NCI-H2171 treated with DMSO at 0.1 percent for 48 hours (cell line): ENCODE data around the gene FGD6.
A peak's percentile ranks its signal among the peaks of the same experiment; 100 is the strongest.
"Not testable (repeated sequence)": the region's sequence is repeated elsewhere in the genome, so short reads cannot be mapped to it uniquely, and the experiment has no call there.

Source experiments
- DNase-seq: peaks from one replicate; lab custom pipeline; 2025; lab: John Stamatoyannopoulos, UW

The FGD6 gene

GRCh38 chr12:95178136-95178535 lies 39.1 kb downstream of the FGD6 start:
- no peak for DNase-seq

DNA sequence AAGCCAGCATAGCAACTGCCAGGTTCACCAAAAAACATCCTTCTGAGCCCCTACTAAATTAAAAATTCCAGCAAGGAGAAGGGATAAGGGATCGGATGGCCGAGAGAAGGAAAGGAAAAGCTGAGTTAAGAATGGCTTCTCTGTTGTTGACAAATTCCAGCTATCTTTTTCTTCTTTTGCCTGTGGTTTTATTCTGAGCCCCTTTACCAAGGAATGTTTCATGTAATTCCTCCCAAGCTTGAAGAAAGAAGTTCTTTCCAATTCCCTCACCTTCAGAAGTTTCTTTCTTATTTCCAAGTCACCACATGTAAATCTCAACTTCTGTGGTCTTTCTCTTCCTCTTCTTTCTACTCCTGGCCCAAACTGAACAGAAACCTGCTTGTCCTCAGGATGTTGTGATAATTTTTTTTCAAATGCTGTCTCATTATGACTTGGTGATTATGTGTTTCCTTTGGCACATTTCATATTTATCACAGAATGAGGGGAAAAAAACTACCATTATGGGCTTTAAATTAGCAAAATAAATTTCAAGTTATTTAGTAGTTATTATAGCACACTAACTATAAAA lies 40.0 kb downstream of the FGD6 start:
- no peak for DNase-seq

- DNase-seq, result peak; percentile 79
Observed at GRCh38 chr12:95173392-95174251, 43.6 kb downstream of the FGD6 start.

DNA sequence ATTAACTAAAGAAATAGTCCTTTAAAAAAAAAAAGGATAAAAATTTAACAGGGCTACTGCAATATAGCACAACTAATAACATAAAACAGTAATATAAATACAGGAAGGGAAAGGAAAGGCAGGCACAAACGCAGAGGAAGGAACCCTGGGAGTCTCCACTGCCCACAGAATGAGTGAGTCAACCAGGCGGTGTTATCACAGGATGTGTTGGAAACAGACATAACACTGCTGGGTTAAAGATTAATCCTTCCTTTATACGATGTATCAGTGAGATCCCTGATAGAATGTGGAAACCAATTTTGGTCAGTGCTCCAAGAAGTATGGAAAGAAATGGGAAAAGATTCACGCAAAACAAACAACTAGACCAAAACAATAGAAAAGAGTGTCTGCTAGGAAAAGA lies 47.9 kb downstream of the FGD6 start:
- no peak for DNase-seq

- DNase-seq, result no peak
Observed at GRCh38 chr12:95168746-95169145, 48.5 kb downstream of the FGD6 start.

DNA sequence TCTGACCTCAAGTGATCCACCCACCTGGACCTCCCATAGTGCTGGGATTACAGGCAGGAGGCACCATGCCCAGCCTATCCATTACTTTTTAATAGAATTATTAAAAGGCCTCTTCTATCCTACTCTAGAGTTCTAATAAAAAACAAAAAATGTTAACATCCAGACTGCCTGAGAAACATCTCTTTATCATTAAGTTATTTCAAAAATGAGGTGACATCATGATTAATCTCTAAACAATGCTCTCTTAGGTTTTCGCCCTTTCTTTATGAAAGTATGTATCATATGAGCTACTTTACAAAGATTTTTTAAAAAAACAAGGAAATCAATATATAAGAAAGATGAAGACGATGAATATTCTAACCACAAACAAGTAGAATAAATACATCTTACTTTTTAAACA lies 52.6 kb downstream of the FGD6 start:
- DNase-seq, result no peak

GRCh38 chr12:95158919-95159318 lies 58.3 kb downstream of the FGD6 start:
- DNase-seq, result no peak

GRCh38 chr12:95151821-95152220 lies 65.4 kb downstream of the FGD6 start:
- DNase-seq, result no peak

- DNase-seq, result no peak
Observed at GRCh38 chr12:95151406-95151805, 65.9 kb downstream of the FGD6 start.

- no peak for DNase-seq
Observed at GRCh38 chr12:95150501-95150900, 66.8 kb downstream of the FGD6 start.

DNA sequence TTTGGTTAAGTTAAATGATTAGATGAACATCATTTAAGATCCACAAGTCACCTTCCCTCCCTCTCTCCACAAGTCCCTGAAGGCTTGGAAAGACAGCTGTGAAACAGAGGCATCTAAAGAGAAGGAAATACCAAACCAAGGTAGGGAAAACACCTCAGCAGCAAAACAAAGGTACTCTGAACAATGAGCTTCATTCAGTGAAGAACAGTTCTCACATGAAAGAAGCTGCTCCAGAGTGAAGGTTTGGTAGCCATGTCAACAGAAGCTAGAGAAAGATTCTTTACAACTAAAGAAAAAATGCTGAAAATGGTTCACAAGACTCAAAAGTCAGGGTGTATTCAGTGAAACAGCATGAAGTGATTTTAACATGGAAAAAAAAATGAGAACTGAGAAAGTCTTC lies 69.4 kb downstream of the FGD6 start:
- peak; percentile 8 for DNase-seq

DNA sequence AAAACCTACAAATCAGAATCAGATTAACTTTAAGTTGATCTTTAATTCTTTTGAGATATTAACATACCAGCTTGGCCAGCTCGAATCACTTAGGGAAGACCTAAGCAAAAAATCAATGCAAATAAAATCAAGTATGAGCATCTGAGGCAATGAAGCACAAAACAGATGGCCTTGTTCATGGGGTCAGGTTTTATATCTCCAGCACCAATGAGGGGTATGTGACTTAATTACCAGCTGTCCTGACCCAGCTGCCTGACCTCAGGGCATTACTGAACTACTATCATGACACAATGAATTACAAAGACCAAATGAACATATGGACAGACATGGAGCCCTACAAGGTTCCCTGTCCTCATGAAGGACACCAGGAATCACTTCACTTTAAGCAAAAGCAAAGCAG lies 70.5 kb downstream of the FGD6 start:
- peak; percentile 52 for DNase-seq

DNA sequence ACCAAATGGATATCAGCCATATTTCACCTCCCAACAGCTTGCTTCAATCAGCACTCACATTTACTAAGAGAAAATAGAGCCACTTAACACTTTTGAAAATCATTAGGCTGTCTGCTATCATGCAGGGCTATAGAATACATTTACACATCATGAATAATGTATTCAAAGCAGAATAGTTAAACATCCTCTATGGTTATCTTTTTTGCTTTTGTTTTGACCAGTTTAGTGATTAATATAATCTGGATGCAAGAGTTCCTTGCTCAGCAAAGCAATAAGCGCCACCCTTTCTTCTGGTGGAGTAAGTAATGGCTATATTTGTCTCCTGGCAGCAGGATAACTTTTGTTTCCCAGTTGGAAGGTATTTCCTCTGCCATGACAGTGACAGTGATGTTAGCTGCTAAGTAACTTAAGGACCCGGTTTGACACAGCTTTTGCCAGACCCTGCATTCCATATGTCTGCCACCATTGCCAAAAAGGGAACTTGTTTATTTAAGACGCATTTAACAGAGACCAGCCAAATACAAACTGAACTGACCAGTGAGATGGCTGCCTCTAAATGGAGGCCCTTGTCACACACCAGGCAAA lies 73.6 kb downstream of the FGD6 start:
- no peak for DNase-seq

- no peak for DNase-seq
Observed at GRCh38 chr12:95142431-95143151, 74.7 kb downstream of the FGD6 start.

GRCh38 chr12:95141310-95141709 lies 76.0 kb downstream of the FGD6 start:
- no peak for DNase-seq

- DNase-seq, result not testable (repeated sequence)
Observed at GRCh38 chr12:95138031-95138430, 79.2 kb downstream of the FGD6 start.

DNA sequence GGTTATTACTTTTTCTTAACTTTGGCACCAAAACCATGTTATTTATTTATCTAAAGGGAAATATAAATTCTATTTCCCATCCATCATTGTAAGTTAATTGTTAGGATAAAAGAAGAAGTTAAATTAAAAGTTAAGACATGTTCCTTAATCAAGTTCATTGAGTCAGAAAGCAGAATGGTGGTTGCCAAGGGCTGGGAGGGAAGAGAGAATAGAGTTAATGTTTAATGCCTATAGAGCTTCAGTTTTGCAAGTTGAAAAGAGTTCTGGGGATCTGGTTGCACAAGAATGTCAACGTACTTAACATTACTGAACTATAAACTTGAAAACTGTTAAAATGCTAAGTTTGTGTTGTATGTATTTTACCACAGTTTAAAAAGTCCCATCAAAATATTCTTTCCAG lies 80.7 kb downstream of the FGD6 start:
- DNase-seq, result no peak

DNA sequence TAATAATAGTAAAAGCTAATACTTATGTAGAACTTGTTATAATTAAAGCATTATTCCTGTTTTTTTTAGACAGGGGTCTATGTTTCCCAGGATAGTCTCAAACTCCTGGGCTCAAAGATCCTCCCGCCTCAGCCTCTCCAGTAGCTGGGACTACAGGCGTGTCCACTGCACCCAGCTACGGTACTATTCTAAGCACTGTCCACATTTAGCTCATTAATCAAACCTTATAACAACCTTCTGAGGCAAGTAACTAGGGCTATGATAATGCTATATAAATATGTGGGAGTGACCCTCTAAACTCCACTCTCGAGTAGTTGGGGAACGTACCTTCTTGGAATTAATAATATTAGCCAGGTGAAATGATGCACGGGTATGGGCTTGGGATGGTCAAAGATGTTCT lies 83.2 kb downstream of the FGD6 start:
- no peak for DNase-seq

DNA sequence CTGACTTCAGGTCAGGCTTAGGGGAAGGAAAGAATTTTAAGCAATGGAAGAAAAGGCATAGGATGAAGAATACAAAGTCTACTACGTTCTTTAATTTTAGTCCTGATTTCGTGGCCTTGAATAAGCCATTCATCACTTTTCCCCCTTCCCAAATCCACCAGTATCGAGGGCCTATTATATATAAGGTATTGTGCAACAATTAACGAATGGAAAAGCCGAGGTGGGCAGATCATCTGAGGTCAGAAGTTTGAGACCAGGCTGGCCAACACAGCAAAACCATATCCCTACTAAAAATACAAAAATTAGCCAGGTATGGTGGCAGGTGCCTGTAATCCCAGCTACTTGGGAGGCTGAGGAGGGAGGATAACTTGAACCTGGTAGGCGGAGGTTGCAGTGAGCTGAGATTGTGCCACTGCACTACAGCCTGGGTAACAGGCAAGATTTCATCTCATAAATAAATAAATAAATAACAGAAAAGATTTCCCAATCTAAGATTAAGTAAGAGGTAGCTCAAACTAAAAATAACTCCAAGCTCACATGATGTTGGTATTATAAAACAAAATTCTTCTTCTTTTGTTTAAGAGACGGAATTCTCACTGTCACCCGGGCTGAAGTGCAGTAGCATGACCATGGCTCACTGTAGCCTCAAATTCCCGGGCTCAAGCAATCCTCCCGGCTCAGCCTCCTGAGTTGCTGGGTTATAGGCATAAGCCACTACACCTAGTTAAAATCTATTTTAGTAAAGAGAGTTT lies 85.5 kb downstream of the FGD6 start:
- no peak for DNase-seq

GRCh38 chr12:95130096-95130495 lies 87.2 kb downstream of the FGD6 start:
- DNase-seq, result no peak

GRCh38 chr12:95129115-95129514 lies 88.2 kb downstream of the FGD6 start:
- no peak for DNase-seq

DNA sequence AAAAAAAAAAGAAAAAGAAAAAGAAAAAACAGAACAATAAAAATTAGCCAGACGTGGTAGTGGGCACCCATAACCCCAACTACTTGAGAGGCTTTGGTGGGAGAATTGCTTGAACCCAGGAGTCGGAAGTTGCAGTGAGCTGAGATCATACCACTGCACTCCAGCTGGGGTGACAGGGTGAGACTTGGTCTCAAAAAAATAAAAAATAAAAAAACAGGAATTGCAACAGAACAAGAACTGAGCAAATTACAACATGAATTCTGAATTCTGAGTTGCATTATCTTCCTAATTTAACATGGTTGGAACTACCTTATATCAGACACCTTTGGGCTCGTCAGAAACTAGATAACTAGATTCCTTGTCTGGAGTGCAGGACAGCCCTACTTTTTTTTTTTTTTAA lies 90.5 kb downstream of the FGD6 start:
- DNase-seq, result no peak
